Hepatocyte (in vitro differentiated cells): ENCODE results near the gene KIAA1755. TPM values are rescaled to one million over a fixed set of nuclear protein-coding genes. Genes with fewer than 3 reads are reported as not detected.

ENCODE experiments used
- DNase-seq: peaks from one replicate; pipeline ENCODE4 v3.0.0-alpha.2; 2016; ENCODE audit warnings: low spot score
- H2AFZ ChIP-seq: fragments of 200-600 bp; sonication (generic); 2 replicates; pipeline ENCODE4 v1.6.0; 2016; ENCODE audit warnings: antibody characterized with exemption, mild to moderate bottlenecking
- H3K27ac ChIP-seq: fragments of 200-600 bp; sonication (generic); 2 replicates; pipeline ENCODE4 v1.5.1; 2016; ENCODE audit warnings: mild to moderate bottlenecking
- H3K27me3 ChIP-seq: fragments of 200-600 bp; sonication (generic); 2 replicates; pipeline ENCODE4 v1.6.1; 2016
- H3K36me3 ChIP-seq: fragments of 200-600 bp; sonication (generic); replicated peaks from 2 replicates; pipeline ENCODE4 v1.5.1; 2016; ENCODE audit warnings: low read depth; ENCODE audit not compliant: insufficient read depth
- H3K4me1 ChIP-seq: fragments of 200-600 bp; sonication (generic); 2 replicates; pipeline ENCODE4 v1.5.1; 2016; ENCODE audit warnings: mild to moderate bottlenecking, moderate library complexity; ENCODE audit not compliant: insufficient read depth
- H3K4me2 ChIP-seq: fragments of 200-600 bp; sonication (generic); 2 replicates; pipeline ENCODE4 v1.6.0; 2016
- H3K4me3 ChIP-seq: fragments of 200-600 bp; sonication (generic); 2 replicates; pipeline ENCODE4 v1.5.1; 2016; ENCODE audit warnings: mild to moderate bottlenecking
- H3K79me2 ChIP-seq: fragments of 200-600 bp; sonication (generic); 2 replicates; pipeline ENCODE4 v1.6.0; 2017; ENCODE audit warnings: mild to moderate bottlenecking
- H3K9me2 ChIP-seq: fragments of 200-600 bp; sonication (generic); replicated peaks from 2 replicates; pipeline ENCODE4 v1.6.0; 2017; ENCODE audit warnings: mild to moderate bottlenecking; ENCODE audit not compliant: insufficient read depth
- H3K9me3 ChIP-seq: fragments of 200-600 bp; sonication (generic); 2 replicates; pipeline ENCODE4 v1.5.1; 2016; ENCODE audit warnings: low read depth, mild to moderate bottlenecking
- H4K20me1 ChIP-seq: fragments of 200-600 bp; sonication (generic); 2 replicates; pipeline ENCODE4 v1.6.0; 2016; ENCODE audit warnings: mild to moderate bottlenecking; ENCODE audit not compliant: insufficient read depth, poor library complexity, severe bottlenecking
- EZH2 ChIP-seq: fragments of 200-600 bp; sonication (generic); IDR thresholded peaks from 2 replicates; pipeline ENCODE4 v1.6.1; 2016; ENCODE audit warnings: antibody characterized with exemption, mild to moderate bottlenecking, borderline replicate concordance
- EZH2phosphoT487 ChIP-seq: fragments of 200-600 bp; sonication (generic); IDR thresholded peaks from one replicate; pipeline ENCODE4 v1.6.1; 2018; ENCODE audit warnings: antibody characterized with exemption, mild to moderate bottlenecking, low read depth, moderate library complexity; ENCODE audit not compliant: unreplicated experiment, severe bottlenecking
- WGBS: methylation state at CpG from one replicate; pipeline ENCODE4 v1.1.6; 2016; ENCODE audit warnings: low lambda C conversion rate; ENCODE audit errors: missing lambda C conversion rate; 5-methylcytosine and 5-hydroxymethylcytosine counted together
- polyA plus RNA-seq: library from polyadenylated mRNA; unstranded; fragments of >200 nt; fragmentation: Nextera tagmentation; extraction: Ambion mirVana; gene quantifications from 2 replicates; pipeline ENCODE4 v1.2.1, GENCODE V29; 2016
- total RNA-seq: library from RNA; depleted of rRNA; stranded (reverse); fragments of >200 nt; gene quantifications from 2 replicates; pipeline ENCODE4 v1.2.3, GENCODE V29; 2014
- TF ChIP-seq, protein P1 (sequence below): fragments of 200-600 bp; sonication (generic); IDR thresholded peaks from 2 replicates; pipeline ENCODE4 v1.5.1; 2016; ENCODE audit warnings: antibody characterized with exemption, mild to moderate bottlenecking; ENCODE audit not compliant: poor library complexity

KIAA1755 gene
- total and polyA plus RNA-seq, 2 experiments from 2014 or later: 1.6 to 3.4 TPM

DNA sequence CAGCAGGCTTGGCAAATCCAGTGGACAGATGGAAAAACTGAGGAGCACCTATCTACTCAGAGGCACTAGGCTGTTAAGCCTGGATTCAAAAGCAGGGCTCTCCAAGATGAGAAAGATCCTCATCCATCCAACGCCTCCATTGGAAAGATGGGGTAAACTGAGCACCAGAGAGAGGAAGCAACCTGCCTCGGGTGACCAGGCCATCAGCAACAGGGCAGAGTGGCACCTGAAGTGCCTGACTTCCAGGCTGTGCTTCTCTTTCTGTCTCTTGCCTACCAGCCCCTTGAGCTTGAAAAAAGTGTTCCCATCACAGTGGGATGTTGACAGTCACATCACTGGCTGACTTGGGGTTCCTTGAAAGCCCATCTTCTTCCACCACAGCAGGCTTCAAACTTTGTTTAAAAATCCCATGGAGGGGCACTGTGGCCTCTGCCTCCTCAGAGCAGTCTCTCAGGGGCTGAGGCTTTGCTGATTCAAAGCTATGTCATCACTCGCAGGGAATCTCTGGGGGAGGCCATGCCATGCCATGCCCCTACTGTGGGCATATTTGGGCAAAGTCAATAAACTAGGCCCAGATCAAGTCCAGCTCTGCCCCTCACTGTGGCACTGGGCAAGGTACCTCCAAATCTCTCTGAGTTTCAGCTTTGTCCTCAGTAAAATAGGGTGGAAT is 50.7 kb downstream of the KIAA1755 start:
- Histone ChIP-seq H3K4me1 (peaks cover 4% of the 10 kb centered on the region), H3K27me3 (no peaks in the 10 kb centered on the region), H2AFZ (no peak overlapping the region), H3K27ac (no peak overlapping the region), H3K4me2 (no peak overlapping the region), H3K79me2 (no peaks in the 10 kb centered on the region), H3K9me2 (no peaks in the 10 kb centered on the region), H3K4me3 (no peak overlapping the region), H3K9me3 (no peaks in the 10 kb centered on the region), H4K20me1 (no peaks in the 10 kb centered on the region), H3K36me3 (no peaks in the 10 kb centered on the region)
- WGBS: 93% methylated on average over 3 of the region's 3 CpGs
- TF ChIP-seq EZH2 (no peak), EZH2phosphoT487 (no peak)
- TF ChIP-seq, protein P1, sequence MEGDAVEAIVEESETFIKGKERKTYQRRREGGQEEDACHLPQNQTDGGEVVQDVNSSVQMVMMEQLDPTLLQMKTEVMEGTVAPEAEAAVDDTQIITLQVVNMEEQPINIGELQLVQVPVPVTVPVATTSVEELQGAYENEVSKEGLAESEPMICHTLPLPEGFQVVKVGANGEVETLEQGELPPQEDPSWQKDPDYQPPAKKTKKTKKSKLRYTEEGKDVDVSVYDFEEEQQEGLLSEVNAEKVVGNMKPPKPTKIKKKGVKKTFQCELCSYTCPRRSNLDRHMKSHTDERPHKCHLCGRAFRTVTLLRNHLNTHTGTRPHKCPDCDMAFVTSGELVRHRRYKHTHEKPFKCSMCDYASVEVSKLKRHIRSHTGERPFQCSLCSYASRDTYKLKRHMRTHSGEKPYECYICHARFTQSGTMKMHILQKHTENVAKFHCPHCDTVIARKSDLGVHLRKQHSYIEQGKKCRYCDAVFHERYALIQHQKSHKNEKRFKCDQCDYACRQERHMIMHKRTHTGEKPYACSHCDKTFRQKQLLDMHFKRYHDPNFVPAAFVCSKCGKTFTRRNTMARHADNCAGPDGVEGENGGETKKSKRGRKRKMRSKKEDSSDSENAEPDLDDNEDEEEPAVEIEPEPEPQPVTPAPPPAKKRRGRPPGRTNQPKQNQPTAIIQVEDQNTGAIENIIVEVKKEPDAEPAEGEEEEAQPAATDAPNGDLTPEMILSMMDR: no peak
- DNase-seq: no peak

DNA sequence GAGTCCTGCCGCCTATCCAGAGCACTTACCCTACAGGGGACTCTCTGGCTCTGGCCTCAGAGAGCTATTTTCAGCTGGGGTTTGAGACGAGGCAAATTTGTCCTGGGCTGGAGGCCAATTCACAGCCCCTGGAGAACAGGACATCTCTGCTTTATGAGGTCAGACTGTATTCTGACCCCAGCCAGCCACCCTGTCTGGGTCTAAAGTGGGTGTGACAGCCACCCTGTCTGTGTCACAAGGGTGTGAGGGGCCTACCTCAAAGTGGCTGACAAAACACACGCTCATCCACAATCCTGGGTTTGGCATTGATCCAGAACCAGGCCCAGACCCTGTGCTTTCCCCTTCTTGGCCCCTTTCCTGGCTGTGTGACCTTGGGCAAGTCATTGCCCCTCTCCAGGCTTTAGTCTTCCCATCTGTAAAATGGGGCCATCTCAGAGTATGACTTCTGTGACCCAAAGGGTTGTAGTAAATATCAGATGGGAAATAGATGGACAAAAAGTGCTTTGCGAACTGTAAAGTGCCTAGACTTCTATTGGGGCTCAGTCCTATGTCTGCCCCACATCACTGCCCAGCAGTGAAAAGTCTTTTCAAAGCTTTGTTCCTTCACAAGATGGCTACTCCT is 51.4 kb downstream of the KIAA1755 start:
- 80% methylated on average over 4 of the region's 4 CpGs for WGBS
- Histone ChIP-seq H3K9me3 (no peaks in the 10 kb centered on the region), H3K4me2 (no peak overlapping the region), H3K27ac (no peak overlapping the region), H3K4me3 (no peak overlapping the region), H3K36me3 (no peaks in the 10 kb centered on the region), H4K20me1 (no peaks in the 10 kb centered on the region), H3K27me3 (no peaks in the 10 kb centered on the region), H2AFZ (no peak overlapping the region), H3K4me1 (peaks cover 4% of the 10 kb centered on the region), H3K9me2 (no peaks in the 10 kb centered on the region), H3K79me2 (no peaks in the 10 kb centered on the region)
- TF ChIP-seq EZH2phosphoT487 (no peak), EZH2 (no peak)
- TF ChIP-seq, protein P1: no peak
- no peak for DNase-seq

DNA sequence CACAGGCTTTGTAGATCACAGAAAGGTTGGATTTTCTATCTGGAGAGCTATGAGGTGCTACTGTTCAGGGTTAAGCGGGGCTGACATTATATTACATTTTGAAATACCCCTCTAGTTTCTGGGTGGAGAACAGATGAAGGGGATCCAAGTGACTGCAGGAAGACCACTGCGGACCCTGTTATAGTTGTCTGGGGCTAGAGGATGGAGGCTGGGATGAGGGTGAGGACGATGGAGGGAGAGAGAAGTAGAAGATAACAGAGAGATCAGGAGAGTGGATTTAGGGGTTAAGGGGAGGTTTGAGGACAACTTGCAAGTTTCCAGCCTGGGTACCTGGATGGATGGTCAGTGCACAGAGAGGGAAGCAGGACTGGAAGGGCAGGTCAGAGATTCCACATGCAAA is 52.0 kb downstream of the KIAA1755 start:
- H3K36me3 ChIP-seq: no peaks in the 10 kb centered on the region
- H3K4me3 ChIP-seq: no peak overlapping the region
- no peak overlapping the region for H3K27ac ChIP-seq
- WGBS: 84% methylated on average over 3 of the region's 3 CpGs
- no peaks in the 10 kb centered on the region for H3K9me3 ChIP-seq
- no peak for DNase-seq
- peaks cover 4% of the 10 kb centered on the region for H3K4me1 ChIP-seq
- no peak overlapping the region for H3K4me2 ChIP-seq
- H2AFZ ChIP-seq: no peak overlapping the region
- no peaks in the 10 kb centered on the region for H3K27me3 ChIP-seq
- TF ChIP-seq EZH2phosphoT487 (no peak), EZH2 (no peak)
- TF ChIP-seq, protein P1: no peak
- H3K9me2 ChIP-seq: no peaks in the 10 kb centered on the region
- H4K20me1 ChIP-seq: no peaks in the 10 kb centered on the region
- H3K79me2 ChIP-seq: no peaks in the 10 kb centered on the region
